Spleen (tissue), 7 donors: ENCODE data around the gene MBL2.

Experiments used
- POLR2A ChIP-seq, 3 donors: fragments of 450-650 bp; IDR thresholded peaks; one replicate each; pipeline ENCODE4 v1.5.1; 2017; ENCODE audit warnings: antibody characterized with exemption in 3 of 3, mild to moderate bottlenecking in 1 of 3
- POLR2AphosphoS5 ChIP-seq, 3 donors: sonication (generic); formaldehyde crosslinking; IDR thresholded peaks; one replicate each; pipeline ENCODE4 v1.5.1; 2017; ENCODE audit warnings: antibody characterized with exemption in 3 of 3
- TF ChIP-seq, protein P1 (sequence below), 11 experiments: fragments of 200-600 bp in 7 of 11; fragments of 450-650 bp in 4 of 11; sonication (generic) in 4 of 11; IDR thresholded peaks in 8 of 11; conservative IDR thresholded peaks in 3 of 11; 1 replicate in 7 of 11; 2 replicates in 4 of 11; pipeline versions ENCODE4 v1.4.0 to v1.8.0; 2016 to 2021; ENCODE audit warnings: antibody characterized with exemption in 11 of 11, inconsistent platforms in 4 of 11, mild to moderate bottlenecking in 1 of 11
- donor health status: DM: no; HTN: no; CAD: no; lungs with moderate emphysema.
- donor health status: DM: no; HTN: no; CAD: no.
- donor health status: DM: no; HTN: no; CAD: no.

DNA sequence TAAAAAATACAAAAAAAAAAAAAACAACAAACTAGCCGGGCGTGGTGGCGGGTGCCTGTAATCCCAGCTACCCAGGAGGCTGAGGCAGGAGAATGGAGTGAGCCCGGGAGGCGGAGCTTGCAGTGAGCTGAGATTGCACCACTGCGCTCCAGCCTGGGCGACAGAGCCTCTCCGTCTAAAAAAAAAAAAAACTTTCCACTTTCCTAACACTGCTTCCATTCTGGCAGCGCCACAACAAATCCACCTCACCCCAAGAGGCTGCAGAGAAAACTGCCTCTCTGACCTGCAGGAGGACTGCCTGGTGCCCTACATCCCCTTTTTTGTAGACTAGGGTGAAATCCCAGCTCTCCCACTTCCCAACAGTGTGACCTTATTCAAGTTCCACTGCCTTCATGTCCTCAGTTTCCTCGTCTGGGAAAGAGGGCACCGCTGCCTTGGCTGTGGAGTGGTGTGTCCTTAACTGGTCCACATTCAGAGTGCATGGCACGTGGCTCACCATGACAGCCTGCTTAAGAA is 2.6 kb upstream of the MBL2 start:
- TF ChIP-seq POLR2A (IDR thresholded peaks at IDR 0.05) (no peak), POLR2AphosphoS5 (IDR thresholded peaks at IDR 0.05) (no peak)
- TF ChIP-seq, protein P1, sequence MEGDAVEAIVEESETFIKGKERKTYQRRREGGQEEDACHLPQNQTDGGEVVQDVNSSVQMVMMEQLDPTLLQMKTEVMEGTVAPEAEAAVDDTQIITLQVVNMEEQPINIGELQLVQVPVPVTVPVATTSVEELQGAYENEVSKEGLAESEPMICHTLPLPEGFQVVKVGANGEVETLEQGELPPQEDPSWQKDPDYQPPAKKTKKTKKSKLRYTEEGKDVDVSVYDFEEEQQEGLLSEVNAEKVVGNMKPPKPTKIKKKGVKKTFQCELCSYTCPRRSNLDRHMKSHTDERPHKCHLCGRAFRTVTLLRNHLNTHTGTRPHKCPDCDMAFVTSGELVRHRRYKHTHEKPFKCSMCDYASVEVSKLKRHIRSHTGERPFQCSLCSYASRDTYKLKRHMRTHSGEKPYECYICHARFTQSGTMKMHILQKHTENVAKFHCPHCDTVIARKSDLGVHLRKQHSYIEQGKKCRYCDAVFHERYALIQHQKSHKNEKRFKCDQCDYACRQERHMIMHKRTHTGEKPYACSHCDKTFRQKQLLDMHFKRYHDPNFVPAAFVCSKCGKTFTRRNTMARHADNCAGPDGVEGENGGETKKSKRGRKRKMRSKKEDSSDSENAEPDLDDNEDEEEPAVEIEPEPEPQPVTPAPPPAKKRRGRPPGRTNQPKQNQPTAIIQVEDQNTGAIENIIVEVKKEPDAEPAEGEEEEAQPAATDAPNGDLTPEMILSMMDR (IDR thresholded peaks at IDR 0.05 in 8 of 11, conservative IDR thresholded peaks at IDR 0.05 in 3 of 11): no peak
